Heart left ventricle (tissue), 16 donors: ENCODE data around the gene OR10AD1. TPM values are rescaled to one million over a fixed set of nuclear protein-coding genes. Genes with fewer than 3 reads are reported as not detected.
"Not testable (repeated sequence)": the region's sequence is repeated elsewhere in the genome, so short reads cannot be mapped to it uniquely, and the experiment has no call there.

Experiments
- ATAC-seq, 4 donors: fragments of 200-7000 bp; cut with Tn5 transposase; one replicate each; pipeline ENCODE4 v1.9.1; 2020 to 2022; ENCODE audit warnings: moderate library complexity in 4 of 4, mild to moderate bottlenecking in 3 of 4, moderate number of reproducible peaks in 1 of 4
- DNase-seq, 5 donors: peaks; one replicate each; pipeline ENCODE4 v3.0.0-alpha.2; 2020
- H3K27ac ChIP-seq, 12 donors: fragments of 200-600 bp; sonication (generic) in 4 of 12; one replicate each; pipeline versions ENCODE4 v1.5.0 to v1.8.0; 2016 to 2022; ENCODE audit warnings: mild to moderate bottlenecking in 2 of 12
- H3K27me3 ChIP-seq, 9 donors: fragments of 200-600 bp; sonication (generic) in 2 of 9; one replicate each; pipeline versions ENCODE4 v1.5.1 to v1.8.0; 2016 to 2022; ENCODE audit warnings: mild to moderate bottlenecking in 3 of 9
- H3K36me3 ChIP-seq, 9 donors: fragments of 200-600 bp; sonication (generic) in 2 of 9; one replicate each; pipeline versions ENCODE4 v1.5.0 to v1.8.0; 2018 to 2022; ENCODE audit warnings: mild to moderate bottlenecking in 2 of 9
- H3K4me1 ChIP-seq, 12 donors: fragments of 200-600 bp; sonication (generic) in 4 of 12; one replicate each; pipeline versions ENCODE4 v1.5.0 to v1.8.0; 2016 to 2022; ENCODE audit warnings: mild to moderate bottlenecking in 3 of 12
- H3K4me3 ChIP-seq, 12 donors: fragments of 200-600 bp; sonication (generic) in 4 of 12; one replicate each; pipeline versions ENCODE4 v1.5.0 to v1.8.0; 2017 to 2022; ENCODE audit warnings: mild to moderate bottlenecking in 9 of 12, moderate library complexity in 4 of 12
- H3K9me3 ChIP-seq, 12 donors: fragments of 200-600 bp; sonication (generic) in 4 of 12; one replicate each; pipeline versions ENCODE4 v1.5.0 to v1.8.0; 2016 to 2022; ENCODE audit warnings: mild to moderate bottlenecking in 1 of 12
- POLR2A ChIP-seq, 2 donors: fragments of 450-650 bp; IDR thresholded peaks; one replicate each; pipeline ENCODE4 v1.6.1; 2017; ENCODE audit warnings: antibody characterized with exemption in 2 of 2, mild to moderate bottlenecking in 2 of 2, moderate library complexity in 2 of 2
- WGBS, 4 donors: extraction: QIAGEN DNeasy Blood & Tissue Kit in 2 of 4; methylation state at CpG; one replicate each; pipeline versions ENCODE4 v1.1.5 to v1.1.7; 2013 to 2018; 5-methylcytosine and 5-hydroxymethylcytosine counted together
- intact Hi-C, 10 donors: fragments of 100-400 bp; cut with DNase I; formaldehyde crosslinking; loops; one replicate each; pipeline versions ENCODE4 v1.11.1 to v1.14.2; 2022
- polyA plus RNA-seq, 2 donors: library from polyadenylated mRNA; stranded (reverse); fragments of 200-250 nt; gene quantifications; one replicate each; pipeline ENCODE4 v1.2.3, GENCODE V29; 2013
- total RNA-seq, 9 donors: library from RNA; depleted of rRNA in 2 of 9; stranded (reverse); fragments of >200 nt in 2 of 9; fragmentation: NEBNext Ultra II Directional in 3 of 9; extraction: Animal tissue kit (Norgen Biotek cat#: 25700) in 3 of 9; gene quantifications; one replicate each; pipeline versions ENCODE4 v1.1.0 to v1.2.4, GENCODE V29; 2016 to 2023
- TF ChIP-seq, protein P1 (sequence below), 12 donors: fragments of 200-600 bp; sonication (generic) in 4 of 12; IDR thresholded peaks; one replicate each; pipeline versions ENCODE4 v1.5.0 to v1.8.0; 2018 to 2022; ENCODE audit warnings: antibody characterized with exemption in 12 of 12, mild to moderate bottlenecking in 5 of 12
- donor health status: ischemic (EF 13 %, LVEDD 7.1; RV severe dilation, severe dysfunction).
- donor health status: healthy with polysubstance abuse.
- donor health status: DM: no; HTN: yes; CAD: no.
- donor health status: DM: no; HTN: no; CAD: no.
- donor health status: ischemic (EF 25% LVEDD 6.9; RV normal size, moderate dysfunction).
- donor health status: ischemic (EF 25% LVEDD 5.7; RV mildly dilated, moderate dysfunction).
- donor health status: healthy.
- donor health status: DM: yes; HTN: yes; CAD: no.
- donor health status: ischemic (EF 35%, LVEDD 5.7; RV mildly dilated, moderate dysfunction).
- donor health status: nonischemic (EF 11% LVEDD 7.7; RV severe dilation, severe dysfunction).
- donor health status: DM: yes; HTN: yes; CAD: no.
- donor health status: PGD.
- donor health status: ischemic (EF 29% LVEDD 5.4; RV normal size, mild dysfunction).
- donor health status: nonischemic (EF 23%, LVEDD 6.1; RV moderate dilation, normal function).

Gene OR10AD1
- total and polyA plus RNA-seq, 11 donors: not detected

DNA sequence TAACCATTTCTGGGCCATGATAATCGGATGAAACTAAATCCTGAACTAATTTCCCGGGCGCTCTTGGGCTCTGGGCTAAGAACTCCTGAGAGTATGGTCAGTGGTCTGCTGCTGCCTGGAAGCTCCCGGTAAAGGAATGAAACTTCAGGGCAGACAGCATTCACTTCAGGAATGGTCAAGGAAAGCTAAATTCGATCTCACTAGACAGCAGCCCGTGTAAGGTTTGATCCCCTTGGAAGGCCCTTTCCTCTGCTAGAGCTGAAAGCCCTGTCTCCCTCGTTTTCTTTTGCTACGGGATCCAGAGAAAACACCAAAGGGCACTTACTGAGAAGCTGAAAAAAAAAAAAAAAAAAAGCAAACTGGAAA, 46.5 kb downstream of the OR10AD1 start:
- intact Hi-C loops: loop anchor here (1.0 to 10.0 kb wide), 8 partner anchors 34 to 194 kb away; partner anchors contain the start of genes SENP1 (in 9 of the 10), TMEM106C (in 2 of the 10) and PFKM (in 1 of the 10)
- H3K36me3 ChIP-seq: peaks cover 0 to 32% (median 23%) of the 10 kb centered on the region in 9 donors
- ATAC-seq (no peak), DNase-seq (no peak)
- 26 to 31% (median 28%) methylated on average over 8 of the region's 8 CpGs for WGBS, 4 donors
- no peaks in the 10 kb centered on the region for H3K9me3 ChIP-seq
- peak overlapping the region; percentile 71 to 94 (median 88) for H3K27ac ChIP-seq
- peaks cover 0 to 52% (median 19%) of the 10 kb centered on the region in 12 donors for H3K4me1 ChIP-seq
- peak overlapping the region; percentile 55 to 99 (median 84) for H3K4me3 ChIP-seq
- H3K27me3 ChIP-seq: no peaks in the 10 kb centered on the region
- TF ChIP-seq POLR2A (IDR thresholded peaks at IDR 0.05): no peak
- TF ChIP-seq, protein P1, sequence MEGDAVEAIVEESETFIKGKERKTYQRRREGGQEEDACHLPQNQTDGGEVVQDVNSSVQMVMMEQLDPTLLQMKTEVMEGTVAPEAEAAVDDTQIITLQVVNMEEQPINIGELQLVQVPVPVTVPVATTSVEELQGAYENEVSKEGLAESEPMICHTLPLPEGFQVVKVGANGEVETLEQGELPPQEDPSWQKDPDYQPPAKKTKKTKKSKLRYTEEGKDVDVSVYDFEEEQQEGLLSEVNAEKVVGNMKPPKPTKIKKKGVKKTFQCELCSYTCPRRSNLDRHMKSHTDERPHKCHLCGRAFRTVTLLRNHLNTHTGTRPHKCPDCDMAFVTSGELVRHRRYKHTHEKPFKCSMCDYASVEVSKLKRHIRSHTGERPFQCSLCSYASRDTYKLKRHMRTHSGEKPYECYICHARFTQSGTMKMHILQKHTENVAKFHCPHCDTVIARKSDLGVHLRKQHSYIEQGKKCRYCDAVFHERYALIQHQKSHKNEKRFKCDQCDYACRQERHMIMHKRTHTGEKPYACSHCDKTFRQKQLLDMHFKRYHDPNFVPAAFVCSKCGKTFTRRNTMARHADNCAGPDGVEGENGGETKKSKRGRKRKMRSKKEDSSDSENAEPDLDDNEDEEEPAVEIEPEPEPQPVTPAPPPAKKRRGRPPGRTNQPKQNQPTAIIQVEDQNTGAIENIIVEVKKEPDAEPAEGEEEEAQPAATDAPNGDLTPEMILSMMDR (IDR thresholded peaks at IDR 0.05): no peak

DNA sequence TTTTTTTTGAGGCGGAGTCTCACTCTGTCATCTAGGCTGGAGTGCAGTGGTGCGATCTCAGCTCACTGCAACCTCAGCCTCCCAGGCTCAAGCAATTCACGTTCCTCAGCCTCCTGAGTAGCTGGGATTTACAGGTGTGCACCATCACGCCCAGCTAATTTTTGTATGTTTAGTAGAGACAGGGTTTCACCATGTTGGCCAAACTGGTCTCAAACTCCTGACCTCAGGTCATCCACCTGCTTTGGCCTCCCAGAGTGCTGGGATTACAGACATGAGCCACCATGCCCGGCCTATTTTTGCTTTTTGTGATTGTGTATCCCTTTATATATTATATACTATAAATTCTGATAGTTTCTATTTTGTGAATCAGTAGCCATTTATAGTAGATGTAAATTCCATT, 47.3 kb downstream of the OR10AD1 start:
- Histone ChIP-seq H3K4me1 (peaks cover 0 to 58% (median 23%) of the 10 kb centered on the region in 12 donors), H3K36me3 (peaks cover 0 to 40% (median 31%) of the 10 kb centered on the region in 9 donors), H3K4me3 (peak overlapping the region in 3 of 12 donors; percentile 69 to 87 (median 80))
- 93 to 97% (median 95%) methylated on average over 5 of the region's 5 CpGs for WGBS, 4 donors
- H3K27ac ChIP-seq, ATAC-seq, DNase-seq, H3K27me3 ChIP-seq, H3K9me3 ChIP-seq: not testable (repeated sequence)
- intact Hi-C loops: loop anchor here in 9 of 10 donors (2.0 to 10.0 kb wide), 6 partner anchors 33 to 193 kb away; partner anchors contain the start of genes SENP1 (in 6 of the 9) and TMEM106C (in 2 of the 9)

Other genes with a start within 250 kb of the OR10AD1 start
- gene TMEM106C, start 239.7 kb downstream of the OR10AD1 start, total RNA-seq: 10 to 100 TPM; 39.3 to 66.6 (median 50.0) TPM
- 10 to 100 TPM; 23.0 to 63.9 TPM for gene TMEM106C, start 239.7 kb downstream of the OR10AD1 start, polyA plus RNA-seq
- under 1 TPM in 2 of 9 donors, not detected in 7; 0.05 to 0.39 TPM for gene COL2A1, start 198.8 kb downstream of the OR10AD1 start, total RNA-seq
- gene COL2A1, start 198.8 kb downstream of the OR10AD1 start, polyA plus RNA-seq: under 1 TPM in 1 of 2 donors, not detected in 1; 0.04 TPM
- gene SENP1, start 97.2 kb downstream of the OR10AD1 start, total RNA-seq: 10 to 100 TPM in 4 of 9 donors, 1 to 10 TPM in 5; 6.9 to 13.6 (median 9.2) TPM
- gene SENP1, start 97.2 kb downstream of the OR10AD1 start, polyA plus RNA-seq: 1 to 10 TPM; 2.1 to 3.8 TPM
- gene PFKM, start 83.9 kb downstream of the OR10AD1 start, total RNA-seq: 100 to 1,000 TPM; 230 to 901 (median 521) TPM
- 100 to 1,000 TPM; 160 to 205 TPM for gene PFKM, start 83.9 kb downstream of the OR10AD1 start, polyA plus RNA-seq
- 10 to 100 TPM; 73.2 to 97.6 (median 81.5) TPM for gene ASB8, start 45.8 kb downstream of the OR10AD1 start, total RNA-seq
- gene ASB8, start 45.8 kb downstream of the OR10AD1 start, polyA plus RNA-seq: 10 to 100 TPM; 24.9 to 49.1 TPM
- 1 to 10 TPM in 2 of 9 donors, under 1 TPM in 7; 0.25 to 1.5 (median 0.54) TPM for gene CCDC184, start 19.6 kb downstream of the OR10AD1 start, total RNA-seq
- under 1 TPM; 0.76 to 0.99 TPM for gene CCDC184, start 19.6 kb downstream of the OR10AD1 start, polyA plus RNA-seq
- gene ZNF641, start 147.6 kb upstream of the OR10AD1 start, total RNA-seq: 10 to 100 TPM; 12.6 to 21.1 (median 15.5) TPM
- gene ZNF641, start 147.6 kb upstream of the OR10AD1 start, polyA plus RNA-seq: 1 to 10 TPM; 6.9 to 8.0 TPM